Mammary epithelial cell (primary cell): Measurements from ENCODE around the gene TSPAN9.

Source experiments
- EZH2 ChIP-seq: IDR thresholded peaks from 2 replicates; pipeline ENCODE4 v1.6.1; 2012; ENCODE audit warnings: low read length, inconsistent platforms, borderline replicate concordance
- TF ChIP-seq, protein P1 (sequence below), 2 donors: IDR thresholded peaks in 1 of 2; conservative IDR thresholded peaks in 1 of 2; 2 replicates each; pipeline ENCODE4 v1.5.1; 2011 to 2012; ENCODE audit warnings: inconsistent platforms in 2 of 2, low read length in 2 of 2, mild to moderate bottlenecking in 2 of 2, control low read depth in 1 of 2, low read depth in 1 of 2; ENCODE audit not compliant: insufficient read depth in 1 of 2; ENCODE audit errors: extremely low read depth in 1 of 2

DNA sequence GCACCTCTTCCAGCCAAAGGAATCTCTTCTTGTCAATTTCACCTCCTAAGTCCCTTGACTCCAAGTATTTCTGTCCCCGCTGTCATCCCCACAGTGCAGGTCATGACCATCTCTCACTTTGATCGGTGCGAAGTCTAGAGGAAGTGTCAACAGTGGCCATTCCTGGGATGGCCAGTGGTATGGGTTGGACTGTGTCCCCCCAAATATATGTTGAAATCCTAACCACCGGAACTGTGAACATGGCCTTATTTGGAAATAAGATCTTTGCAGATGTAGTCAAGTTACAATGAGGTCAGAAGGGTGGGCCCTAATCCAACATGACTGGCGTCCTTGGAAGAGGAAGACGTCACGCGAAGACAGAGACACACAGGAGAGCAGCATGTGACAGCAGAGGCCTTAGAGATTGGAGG, 257.9 kb downstream of the TSPAN9 start:
- TF ChIP-seq, protein P1, sequence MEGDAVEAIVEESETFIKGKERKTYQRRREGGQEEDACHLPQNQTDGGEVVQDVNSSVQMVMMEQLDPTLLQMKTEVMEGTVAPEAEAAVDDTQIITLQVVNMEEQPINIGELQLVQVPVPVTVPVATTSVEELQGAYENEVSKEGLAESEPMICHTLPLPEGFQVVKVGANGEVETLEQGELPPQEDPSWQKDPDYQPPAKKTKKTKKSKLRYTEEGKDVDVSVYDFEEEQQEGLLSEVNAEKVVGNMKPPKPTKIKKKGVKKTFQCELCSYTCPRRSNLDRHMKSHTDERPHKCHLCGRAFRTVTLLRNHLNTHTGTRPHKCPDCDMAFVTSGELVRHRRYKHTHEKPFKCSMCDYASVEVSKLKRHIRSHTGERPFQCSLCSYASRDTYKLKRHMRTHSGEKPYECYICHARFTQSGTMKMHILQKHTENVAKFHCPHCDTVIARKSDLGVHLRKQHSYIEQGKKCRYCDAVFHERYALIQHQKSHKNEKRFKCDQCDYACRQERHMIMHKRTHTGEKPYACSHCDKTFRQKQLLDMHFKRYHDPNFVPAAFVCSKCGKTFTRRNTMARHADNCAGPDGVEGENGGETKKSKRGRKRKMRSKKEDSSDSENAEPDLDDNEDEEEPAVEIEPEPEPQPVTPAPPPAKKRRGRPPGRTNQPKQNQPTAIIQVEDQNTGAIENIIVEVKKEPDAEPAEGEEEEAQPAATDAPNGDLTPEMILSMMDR (conservative IDR thresholded peaks at IDR 0.05 in 1 of 2, IDR thresholded peaks at IDR 0.05 in 1 of 2; ENCODE audit: extremely low read depth in 1 of 2, insufficient read depth in 1 of 2, low read depth in 1 of 2, low read length in 2 of 2), result no peak
- no peak for TF ChIP-seq EZH2
